Left lung (tissue), 10 donors: ENCODE measurements around the gene USP12. TPM values are rescaled to one million over a fixed set of nuclear protein-coding genes. Genes with fewer than 3 reads are reported as not detected.

Experiments used
- ATAC-seq: fragments of 200-7000 bp; cut with Tn5 transposase; one replicate; pipeline ENCODE4 v1.9.1; 2020; ENCODE audit warnings: moderate library complexity
- DNase-seq, 4 donors: peaks; one replicate each; pipeline ENCODE4 v3.0.0-alpha.2; 2013 to 2020
- H3K27ac ChIP-seq, 2 donors: fragments of 200-600 bp; sonication (generic) in 1 of 2; one replicate each; pipeline versions ENCODE4 v1.5.0 to v1.8.0; 2020 to 2021
- H3K27me3 ChIP-seq, 2 donors: fragments of 200-600 bp; sonication (generic) in 1 of 2; one replicate each; pipeline versions ENCODE4 v1.5.0 to v1.8.0; 2020 to 2021
- H3K36me3 ChIP-seq, 2 donors: fragments of 200-600 bp; sonication (generic) in 1 of 2; one replicate each; pipeline versions ENCODE4 v1.5.0 to v1.8.0; 2020 to 2021
- H3K4me1 ChIP-seq, 2 donors: fragments of 200-600 bp; one replicate each; pipeline ENCODE4 v1.8.0; 2021
- H3K4me3 ChIP-seq, 2 donors: fragments of 200-600 bp; sonication (generic) in 1 of 2; one replicate each; pipeline versions ENCODE4 v1.5.0 to v1.8.0; 2020 to 2021; ENCODE audit warnings: mild to moderate bottlenecking in 1 of 2
- H3K9me3 ChIP-seq, 2 donors: fragments of 200-600 bp; sonication (generic) in 1 of 2; one replicate each; pipeline versions ENCODE4 v1.5.0 to v1.8.0; 2020 to 2021
- intact Hi-C, 2 donors: fragments of 100-400 bp; cut with DNase I; formaldehyde crosslinking; loops; one replicate each; pipeline versions ENCODE4 v1.11.2 to v1.14.2; 2022
- polyA plus RNA-seq, 6 donors: library from polyadenylated mRNA; unstranded; fragments of 120-200 nt; gene quantifications; one replicate each; pipeline ENCODE4 v1.2.1, GENCODE V29; 2013; ENCODE audit not compliant: insufficient read length in 6 of 6
- total RNA-seq, 2 donors: library from RNA; stranded (reverse); fragmentation: NEBNext Ultra II Directional; extraction: Animal tissue kit (Norgen Biotek cat#: 25700); gene quantifications; one replicate each; pipeline ENCODE4 v1.2.1, GENCODE V29; 2021
- TF ChIP-seq, protein P1 (sequence below), 2 donors: fragments of 200-600 bp; sonication (generic) in 1 of 2; IDR thresholded peaks; one replicate each; pipeline versions ENCODE4 v1.5.0 to v1.8.0; 2021; ENCODE audit warnings: antibody characterized with exemption in 2 of 2
- donor health status: DM: no; HTN: yes; CAD: no.
- donor health status: DM: no; HTN: no; CAD: no.

Gene USP12
- total and polyA plus RNA-seq, 8 donors = 22.8 to 44.4 (median 38.8) TPM

- H3K27me3 ChIP-seq = no peaks in the 10 kb centered on the region
- peaks cover 0 to 8% of the 10 kb centered on the region in 2 donors for H3K4me1 ChIP-seq
- H3K36me3 ChIP-seq = no peaks in the 10 kb centered on the region
- ATAC-seq = no peak
- TF ChIP-seq, protein P1, sequence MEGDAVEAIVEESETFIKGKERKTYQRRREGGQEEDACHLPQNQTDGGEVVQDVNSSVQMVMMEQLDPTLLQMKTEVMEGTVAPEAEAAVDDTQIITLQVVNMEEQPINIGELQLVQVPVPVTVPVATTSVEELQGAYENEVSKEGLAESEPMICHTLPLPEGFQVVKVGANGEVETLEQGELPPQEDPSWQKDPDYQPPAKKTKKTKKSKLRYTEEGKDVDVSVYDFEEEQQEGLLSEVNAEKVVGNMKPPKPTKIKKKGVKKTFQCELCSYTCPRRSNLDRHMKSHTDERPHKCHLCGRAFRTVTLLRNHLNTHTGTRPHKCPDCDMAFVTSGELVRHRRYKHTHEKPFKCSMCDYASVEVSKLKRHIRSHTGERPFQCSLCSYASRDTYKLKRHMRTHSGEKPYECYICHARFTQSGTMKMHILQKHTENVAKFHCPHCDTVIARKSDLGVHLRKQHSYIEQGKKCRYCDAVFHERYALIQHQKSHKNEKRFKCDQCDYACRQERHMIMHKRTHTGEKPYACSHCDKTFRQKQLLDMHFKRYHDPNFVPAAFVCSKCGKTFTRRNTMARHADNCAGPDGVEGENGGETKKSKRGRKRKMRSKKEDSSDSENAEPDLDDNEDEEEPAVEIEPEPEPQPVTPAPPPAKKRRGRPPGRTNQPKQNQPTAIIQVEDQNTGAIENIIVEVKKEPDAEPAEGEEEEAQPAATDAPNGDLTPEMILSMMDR (IDR thresholded peaks at IDR 0.05) = no peak
- intact Hi-C loops = no loop called here
- H3K27ac ChIP-seq = no peak overlapping the region
- H3K9me3 ChIP-seq = no peaks in the 10 kb centered on the region
- no peak overlapping the region for H3K4me3 ChIP-seq
- DNase-seq = no peak
These were observed 144.4 kb downstream of the USP12 start for GRCh38 chr13:27027086-27027667.

DNA sequence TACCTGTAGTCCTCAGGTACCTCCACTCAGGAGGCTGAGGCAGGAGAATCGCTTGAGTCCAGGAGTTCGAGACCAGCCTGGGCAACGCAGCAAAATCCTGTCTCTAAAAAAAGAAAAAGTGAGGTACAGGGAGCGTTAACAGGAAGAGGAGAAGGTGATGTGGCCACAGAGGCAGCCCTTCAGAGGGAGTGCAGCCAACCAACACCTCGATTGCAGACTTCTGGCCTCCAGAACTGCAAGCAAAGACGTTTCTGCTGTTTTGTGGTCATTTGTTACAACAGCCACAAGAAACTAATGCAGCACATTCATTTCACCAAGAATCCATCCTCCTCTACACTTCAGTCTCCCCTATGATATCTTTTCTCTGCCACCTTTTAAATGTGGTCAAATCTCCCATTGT lies 145.2 kb downstream of the USP12 start:
- intact Hi-C loops = no loop called here
- Histone ChIP-seq H3K9me3 (no peaks in the 10 kb centered on the region), H3K27ac (no peak overlapping the region), H3K4me1 (peaks cover 0 to 8% of the 10 kb centered on the region in 2 donors), H3K27me3 (no peaks in the 10 kb centered on the region), H3K4me3 (no peak overlapping the region), H3K36me3 (no peaks in the 10 kb centered on the region)
- DNase-seq (no peak), ATAC-seq (no peak)
- TF ChIP-seq, protein P1 (IDR thresholded peaks at IDR 0.05) = no peak

- Histone ChIP-seq H3K27me3 (no peaks in the 10 kb centered on the region), H3K4me1 (peaks cover 0 to 8% of the 10 kb centered on the region in 2 donors), H3K9me3 (no peaks in the 10 kb centered on the region), H3K27ac (no peak overlapping the region), H3K4me3 (no peak overlapping the region), H3K36me3 (no peaks in the 10 kb centered on the region)
- ATAC-seq (no peak), DNase-seq (no peak)
- intact Hi-C loops = no loop called here
- TF ChIP-seq, protein P1 (IDR thresholded peaks at IDR 0.05) = no peak
These were observed 146.7 kb downstream of the USP12 start for GRCh38 chr13:27024776-27025492.

GRCh38 chr13:27024074-27024461 lies 147.5 kb downstream of the USP12 start:
- DNase-seq = no peak
- no peaks in the 10 kb centered on the region for H3K36me3 ChIP-seq
- H3K4me3 ChIP-seq = no peak overlapping the region
- TF ChIP-seq, protein P1 (IDR thresholded peaks at IDR 0.05) = no peak
- no peaks in the 10 kb centered on the region for H3K27me3 ChIP-seq
- peaks cover 0 to 8% of the 10 kb centered on the region in 2 donors for H3K4me1 ChIP-seq
- no peak for ATAC-seq
- H3K27ac ChIP-seq = no peak overlapping the region
- no peaks in the 10 kb centered on the region for H3K9me3 ChIP-seq
- intact Hi-C loops = no loop called here

- H3K27ac ChIP-seq = no peak overlapping the region
- peaks cover 0 to 8% of the 10 kb centered on the region in 2 donors for H3K4me1 ChIP-seq
- ATAC-seq (no peak), DNase-seq (no peak)
- intact Hi-C loops = no loop called here
- H3K9me3 ChIP-seq = no peaks in the 10 kb centered on the region
- H3K36me3 ChIP-seq = no peaks in the 10 kb centered on the region
- H3K4me3 ChIP-seq = no peak overlapping the region
- no peaks in the 10 kb centered on the region for H3K27me3 ChIP-seq
- TF ChIP-seq, protein P1 (IDR thresholded peaks at IDR 0.05) = no peak
These were observed 148.1 kb downstream of the USP12 start for GRCh38 chr13:27023385-27024073.
